ENCODE measurements around the gene ALKBH4. TPM values are rescaled to one million over a fixed set of nuclear protein-coding genes. Genes with fewer than 3 reads are reported as not detected.

The ALKBH4 gene
- total RNA-seq, 1 donor from 2014 or later, result 12.5 TPM

GRCh38 chr7:102421706-102422240 is 42.9 kb downstream of the ALKBH4 start:
- no peak for DNase-seq (ENCODE audit: low read depth)
- TF ChIP-seq CTCF (IDR thresholded peaks at IDR 0.05; ENCODE audit: insufficient read depth, low read length, poor library complexity, severe bottlenecking), result no peak
- H3K4me3 ChIP-seq (ENCODE audit: low read depth, low read length), result no peak overlapping the region
- no peaks in the 10 kb centered on the region for H3K27me3 ChIP-seq (ENCODE audit: control insufficient read depth, insufficient read depth, low read length)
- peaks cover 3% of the 10 kb centered on the region for H3K36me3 ChIP-seq (ENCODE audit: control insufficient read depth, insufficient read depth, low read length)

- H3K4me3 ChIP-seq (ENCODE audit: low read depth, low read length), result no peak overlapping the region
These were observed 46.1 kb downstream of the ALKBH4 start for GRCh38 chr7:102418592-102418991.

GRCh38 chr7:102417105-102417504 is 47.6 kb downstream of the ALKBH4 start:
- no peaks in the 10 kb centered on the region for H3K36me3 ChIP-seq (ENCODE audit: control insufficient read depth, insufficient read depth, low read length)
- DNase-seq (ENCODE audit: low read depth), result no peak
- H3K27me3 ChIP-seq (ENCODE audit: control insufficient read depth, insufficient read depth, low read length), result no peaks in the 10 kb centered on the region
- TF ChIP-seq CTCF (IDR thresholded peaks at IDR 0.05; ENCODE audit: insufficient read depth, low read length, poor library complexity, severe bottlenecking), result no peak
- H3K4me3 ChIP-seq (ENCODE audit: low read depth, low read length), result no peak overlapping the region

More at GRCh38 chr7:102418592-102418991, 46.1 kb downstream of the ALKBH4 start:
- DNase-seq (ENCODE audit: low read depth), result no peak
- TF ChIP-seq CTCF (IDR thresholded peaks at IDR 0.05; ENCODE audit: insufficient read depth, low read length, poor library complexity, severe bottlenecking), result no peak
- H3K27me3 ChIP-seq (ENCODE audit: control insufficient read depth, insufficient read depth, low read length), result no peaks in the 10 kb centered on the region
- no peaks in the 10 kb centered on the region for H3K36me3 ChIP-seq (ENCODE audit: control insufficient read depth, insufficient read depth, low read length)

DNA sequence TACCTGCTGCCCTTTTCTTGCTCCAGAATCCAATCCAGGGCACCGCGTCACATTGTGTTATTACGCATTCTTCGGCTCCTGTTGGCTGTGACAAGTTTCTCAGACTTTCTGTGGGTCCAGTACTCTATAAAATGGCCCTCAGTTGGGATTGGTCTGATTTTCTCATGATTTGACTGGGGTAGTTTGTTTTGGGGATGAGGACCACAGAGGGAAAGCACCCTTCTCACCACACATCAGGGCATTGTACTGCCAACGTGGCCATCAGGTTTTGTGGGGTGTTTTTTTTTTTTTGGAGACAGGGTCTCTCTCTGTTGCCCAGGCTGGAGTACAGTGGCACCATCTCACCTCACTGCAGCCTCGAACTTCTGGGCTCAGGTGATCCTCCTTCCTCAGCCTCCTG is 48.3 kb downstream of the ALKBH4 start:
- H3K36me3 ChIP-seq (ENCODE audit: control insufficient read depth, insufficient read depth, low read length), result no peaks in the 10 kb centered on the region
- DNase-seq (ENCODE audit: low read depth), result no peak
- no peak for TF ChIP-seq CTCF (IDR thresholded peaks at IDR 0.05; ENCODE audit: insufficient read depth, low read length, poor library complexity, severe bottlenecking)

GRCh38 chr7:102415685-102416225 is 48.9 kb downstream of the ALKBH4 start:
- no peaks in the 10 kb centered on the region for H3K36me3 ChIP-seq (ENCODE audit: control insufficient read depth, insufficient read depth, low read length)
- H3K4me3 ChIP-seq (ENCODE audit: low read depth, low read length), result no peak overlapping the region
- TF ChIP-seq CTCF (IDR thresholded peaks at IDR 0.05; ENCODE audit: insufficient read depth, low read length, poor library complexity, severe bottlenecking), result no peak
- H3K27me3 ChIP-seq (ENCODE audit: control insufficient read depth, insufficient read depth, low read length), result no peaks in the 10 kb centered on the region
- DNase-seq (ENCODE audit: low read depth), result no peak

More for the DNA sequence above, 48.3 kb downstream of the ALKBH4 start:
- no peaks in the 10 kb centered on the region for H3K27me3 ChIP-seq (ENCODE audit: control insufficient read depth, insufficient read depth, low read length)
- no peak overlapping the region for H3K4me3 ChIP-seq (ENCODE audit: low read depth, low read length)

GRCh38 chr7:102413611-102414010 is 51.1 kb downstream of the ALKBH4 start:
- TF ChIP-seq CTCF (IDR thresholded peaks at IDR 0.05; ENCODE audit: insufficient read depth, low read length, poor library complexity, severe bottlenecking), result no peak
- no peak for DNase-seq (ENCODE audit: low read depth)
- no peaks in the 10 kb centered on the region for H3K27me3 ChIP-seq (ENCODE audit: control insufficient read depth, insufficient read depth, low read length)
- peaks cover 5% of the 10 kb centered on the region for H3K36me3 ChIP-seq (ENCODE audit: control insufficient read depth, insufficient read depth, low read length)
- H3K4me3 ChIP-seq (ENCODE audit: low read depth, low read length), result no peak overlapping the region
